ENCODE measurements around the gene IL1RAPL1. TPM values are rescaled to one million over a fixed set of nuclear protein-coding genes. Genes with fewer than 3 reads are reported as not detected.

The IL1RAPL1 gene
- total and polyA plus RNA-seq, 8 donors: 0.60 to 1.4 (median 0.95) TPM; not detected in 2

- intact Hi-C loops (cut with DNase I): no loop called here
- ATAC-seq (no peak), DNase-seq (no peak)
- Histone ChIP-seq H3K27me3 (no peaks in the 10 kb centered on the region), H3K4me1 (no peaks in the 10 kb centered on the region), H3K9me3 (no peaks in the 10 kb centered on the region), H3K27ac (no peak overlapping the region), H3K36me3 (no peaks in the 10 kb centered on the region), H3K4me3 (no peak overlapping the region)
- no peak for TF ChIP-seq CTCF (IDR thresholded peaks at IDR 0.05)
Observed at GRCh38 chrX:29940750-29941149, 1353.5 kb downstream of the IL1RAPL1 start.

- Histone ChIP-seq H3K4me1 (no peaks in the 10 kb centered on the region), H3K27me3 (no peaks in the 10 kb centered on the region), H3K27ac (no peak overlapping the region), H3K4me3 (no peak overlapping the region), H3K36me3 (no peaks in the 10 kb centered on the region), H3K9me3 (no peaks in the 10 kb centered on the region)
- intact Hi-C loops (cut with DNase I): no loop called here
- no peak for TF ChIP-seq CTCF (IDR thresholded peaks at IDR 0.05)
- ATAC-seq (no peak), DNase-seq (no peak)
Observed at GRCh38 chrX:29941287-29941686, 1354.0 kb downstream of the IL1RAPL1 start.

GRCh38 chrX:29947225-29947624, 1360.0 kb downstream of the IL1RAPL1 start:
- TF ChIP-seq CTCF (IDR thresholded peaks at IDR 0.05): no peak
- intact Hi-C loops (cut with DNase I): no loop called here
- no peaks in the 10 kb centered on the region for H3K4me1 ChIP-seq

GRCh38 chrX:29948653-29949052, 1361.4 kb downstream of the IL1RAPL1 start:
- no peak for ATAC-seq
- no peak for TF ChIP-seq CTCF (IDR thresholded peaks at IDR 0.05)

More at GRCh38 chrX:29947225-29947624, 1360.0 kb downstream of the IL1RAPL1 start:
- Histone ChIP-seq H3K9me3 (no peaks in the 10 kb centered on the region), H3K27ac (no peak overlapping the region), H3K36me3 (no peaks in the 10 kb centered on the region), H3K4me3 (no peak overlapping the region), H3K27me3 (no peaks in the 10 kb centered on the region)
- DNase-seq: no peak
- ATAC-seq: no peak

GRCh38 chrX:29952016-29952415, 1364.8 kb downstream of the IL1RAPL1 start:
- H3K27me3 ChIP-seq: no peaks in the 10 kb centered on the region
- intact Hi-C loops (cut with DNase I): no loop called here

More at GRCh38 chrX:29948653-29949052, 1361.4 kb downstream of the IL1RAPL1 start:
- no peaks in the 10 kb centered on the region for H3K4me1 ChIP-seq
- intact Hi-C loops (cut with DNase I): no loop called here
- H3K27ac ChIP-seq: no peak overlapping the region
- no peak overlapping the region for H3K4me3 ChIP-seq
- no peaks in the 10 kb centered on the region for H3K9me3 ChIP-seq
- H3K36me3 ChIP-seq: no peaks in the 10 kb centered on the region
- no peaks in the 10 kb centered on the region for H3K27me3 ChIP-seq
- no peak for DNase-seq

More at GRCh38 chrX:29952016-29952415, 1364.8 kb downstream of the IL1RAPL1 start:
- Histone ChIP-seq H3K27ac (no peak overlapping the region), H3K36me3 (no peaks in the 10 kb centered on the region), H3K4me3 (no peak overlapping the region), H3K9me3 (no peaks in the 10 kb centered on the region), H3K4me1 (no peaks in the 10 kb centered on the region)
- no peak for TF ChIP-seq CTCF (IDR thresholded peaks at IDR 0.05)
- no peak for DNase-seq
- ATAC-seq: no peak
